Endothelial cell of umbilical vein (primary cell): ENCODE results near the gene DNAJC16. TPM values are rescaled to one million over a fixed set of nuclear protein-coding genes. Genes with fewer than 3 reads are reported as not detected.

ENCODE experiments used
- BruUV-seq: library from RNA; stranded (reverse); fragments of 400-500 nt; replicated peaks from 2 replicates; lab custom pipeline; 2021; lab: Mats Ljungman, UMichigan
- CTCF ChIA-PET: fragments of 300-600, 350-600 bp; sonication (Branson Sonifier 250); formaldehyde crosslinking; loops from one replicate; lab custom pipeline; 2021; ENCODE audit warnings: antibody characterized with exemption, inconsistent platforms; lab: Charles Lee
- POLR2A ChIA-PET: fragments of 300-600, 350-600 bp; sonication (Branson Sonifier 250); formaldehyde crosslinking; loops from one replicate; lab custom pipeline; 2021; ENCODE audit warnings: antibody characterized with exemption, inconsistent platforms; lab: Charles Lee
- DNase-seq: peaks from one replicate; pipeline ENCODE4 v3.0.0-alpha.2; 2011; ENCODE audit warnings: low read depth, low spot score
- FAIRE-seq: peaks from 2 replicates; lab custom pipeline; 2011; peaks lifted over from hg19 to GRCh38; lab: Jason Lieb, UNC
- H2AFZ ChIP-seq: 2 replicates; pipeline ENCODE4 v1.6.0; 2012; ENCODE audit warnings: low read depth, low read length, control low read depth, inconsistent platforms
- H3K27ac ChIP-seq: 2 replicates; pipeline ENCODE4 v1.5.1; 2011; ENCODE audit warnings: low read depth, mild to moderate bottlenecking, control low read depth, low read length, moderate library complexity; ENCODE audit not compliant: insufficient read depth
- H3K27me3 ChIP-seq, 2 experiments: 2 replicates each; pipeline versions ENCODE4 v1.6.0 to v1.6.1; 2011; ENCODE audit warnings: low read length in 2 of 2, mixed read lengths in 1 of 2; ENCODE audit not compliant: control insufficient read depth in 2 of 2, insufficient read depth in 2 of 2
- H3K36me3 ChIP-seq, 2 experiments: 2 replicates in 1 of 2; 3 replicates in 1 of 2; pipeline ENCODE4 v1.5.1; 2011; ENCODE audit warnings: low read length in 2 of 2, mild to moderate bottlenecking in 1 of 2, moderate library complexity in 1 of 2; ENCODE audit not compliant: control insufficient read depth in 2 of 2, insufficient read depth in 2 of 2; ENCODE audit errors: extremely low read depth in 1 of 2
- H3K4me1 ChIP-seq: 3 replicates; pipeline ENCODE4 v1.5.1; 2011; ENCODE audit warnings: mild to moderate bottlenecking, low read length; ENCODE audit not compliant: control insufficient read depth, insufficient read depth; ENCODE audit errors: extremely low read depth
- H3K4me2 ChIP-seq: 2 replicates; pipeline ENCODE4 v1.6.1; 2011; ENCODE audit warnings: low read length, control low read depth, mixed read lengths; ENCODE audit not compliant: insufficient read depth
- H3K4me3 ChIP-seq, 3 experiments: fragments of 200-600 bp in 1 of 3; sonication (generic), shearing (Covaris generic) in 1 of 3; replicated peaks in 1 of 3; 2 replicates each; pipeline ENCODE4 v1.5.1; 2011 to 2016; ENCODE audit warnings: control low read depth in 3 of 3, low read length in 3 of 3, mild to moderate bottlenecking in 2 of 3, inconsistent platforms in 1 of 3, low read depth in 1 of 3, moderate library complexity in 1 of 3; ENCODE audit not compliant: insufficient read depth in 1 of 3
- H3K79me2 ChIP-seq: 2 replicates; pipeline ENCODE4 v1.6.0; 2012; ENCODE audit warnings: low read length, inconsistent platforms; ENCODE audit not compliant: control insufficient read depth, insufficient read depth
- H3K9ac ChIP-seq: replicated peaks from 2 replicates; pipeline ENCODE3; 2011; ENCODE audit warnings: low read length, control low read depth; ENCODE audit not compliant: insufficient read depth; ENCODE audit errors: extremely low read depth
- H3K9me1 ChIP-seq: replicated peaks from 3 replicates; pipeline ENCODE4 v1.6.0; 2011; ENCODE audit warnings: mild to moderate bottlenecking, low read length; ENCODE audit not compliant: control insufficient read depth, insufficient read depth; ENCODE audit errors: extremely low read depth
- H3K9me3 ChIP-seq: replicated peaks from 2 replicates; pipeline ENCODE4 v1.5.1; 2012; ENCODE audit warnings: low read length, inconsistent platforms; ENCODE audit not compliant: control insufficient read depth, insufficient read depth
- H4K20me1 ChIP-seq: replicated peaks from 2 replicates; pipeline ENCODE3; 2011; ENCODE audit warnings: mild to moderate bottlenecking, low read length; ENCODE audit not compliant: control insufficient read depth, insufficient read depth; ENCODE audit errors: extremely low read depth
- EZH2 ChIP-seq: IDR thresholded peaks from 2 replicates; pipeline ENCODE4 v1.6.1; 2012; ENCODE audit warnings: borderline replicate concordance, low read depth, mild to moderate bottlenecking, moderate library complexity, low read length, inconsistent platforms; ENCODE audit not compliant: severe bottlenecking
- FOS ChIP-seq: IDR thresholded peaks from 2 replicates; pipeline ENCODE4 v1.6.1; 2011; ENCODE audit warnings: mild to moderate bottlenecking, low read length, moderate library complexity, borderline replicate concordance; ENCODE audit not compliant: insufficient read depth
- GATA2 ChIP-seq: IDR thresholded peaks from 2 replicates; pipeline ENCODE4 v1.7.0; 2011; ENCODE audit warnings: low read depth, mild to moderate bottlenecking, moderate library complexity, mixed read lengths, low read length; ENCODE audit not compliant: insufficient read length, insufficient read depth
- JUN ChIP-seq: IDR thresholded peaks from 2 replicates; pipeline ENCODE4 v1.6.1; 2011; ENCODE audit warnings: borderline replicate concordance, low read depth; ENCODE audit not compliant: insufficient read length, insufficient read depth
- MYC ChIP-seq: IDR thresholded peaks from one replicate; pipeline ENCODE4 v1.6.1; 2011; ENCODE audit warnings: mild to moderate bottlenecking, low read depth, low read length
- POLR2A ChIP-seq: IDR thresholded peaks from 2 replicates; pipeline ENCODE4 v1.6.1; 2012; ENCODE audit warnings: low read depth, mild to moderate bottlenecking, control low read depth, low read length
- POLR2AphosphoS5 ChIP-seq: IDR thresholded peaks from 2 replicates; pipeline ENCODE4 v1.6.1; 2012; ENCODE audit warnings: low read depth, mild to moderate bottlenecking, control low read depth, low read length, moderate library complexity; ENCODE audit not compliant: insufficient read depth
- dilution Hi-C: fragments of 300-500 bp; cut with MboI; formaldehyde crosslinking; loops from one replicate; pipeline ENCODE4 v1.15.0; 2019; ENCODE audit warnings: low sequenced_read_pairs; ENCODE audit not compliant: extremely low pct_ligation_motif_present
- intact Hi-C: fragments of 100-400 bp; cut with micrococcal nuclease; formaldehyde crosslinking; loops from one replicate; pipeline ENCODE4 v1.10.0; 2022
- polyA plus RNA-seq, 4 experiments: library from polyadenylated mRNA; depleted of rRNA in 3 of 4; stranded (reverse) in 3 of 4; unstranded in 1 of 4; fragments of >200 nt; gene quantifications; 2 replicates each; pipeline versions ENCODE4 v1.2.1 to v1.2.3, GENCODE V29; 2011 to 2012; ENCODE audit warnings: missing spikeins in 1 of 4
- total RNA-seq: library from RNA; stranded (reverse); gene quantifications from 2 replicates; pipeline ENCODE4 v1.2.3, GENCODE V29; 2021
- TF ChIP-seq, protein P1 (sequence below): IDR thresholded peaks from 2 replicates; pipeline ENCODE4 v1.6.1; 2011; ENCODE audit not compliant: insufficient read depth, insufficient read length
- TF ChIP-seq, protein P2 (sequence below), 2 donors: IDR thresholded peaks; 1 replicate in 1 of 2; 2 replicates in 1 of 2; pipeline ENCODE4 v1.5.1; 2011; ENCODE audit warnings: low read length in 2 of 2, mild to moderate bottlenecking in 2 of 2, moderate library complexity in 2 of 2, control low read depth in 1 of 2, inconsistent platforms in 1 of 2, low read depth in 1 of 2; ENCODE audit not compliant: insufficient read depth in 1 of 2; ENCODE audit errors: extremely low read depth in 1 of 2

Gene DNAJC16
- total and polyA plus RNA-seq, 2 donors (not counting 3 experiments of a cell fraction or from before 2014, with no cell fraction given) = 8.0 to 21.4 TPM

DNA sequence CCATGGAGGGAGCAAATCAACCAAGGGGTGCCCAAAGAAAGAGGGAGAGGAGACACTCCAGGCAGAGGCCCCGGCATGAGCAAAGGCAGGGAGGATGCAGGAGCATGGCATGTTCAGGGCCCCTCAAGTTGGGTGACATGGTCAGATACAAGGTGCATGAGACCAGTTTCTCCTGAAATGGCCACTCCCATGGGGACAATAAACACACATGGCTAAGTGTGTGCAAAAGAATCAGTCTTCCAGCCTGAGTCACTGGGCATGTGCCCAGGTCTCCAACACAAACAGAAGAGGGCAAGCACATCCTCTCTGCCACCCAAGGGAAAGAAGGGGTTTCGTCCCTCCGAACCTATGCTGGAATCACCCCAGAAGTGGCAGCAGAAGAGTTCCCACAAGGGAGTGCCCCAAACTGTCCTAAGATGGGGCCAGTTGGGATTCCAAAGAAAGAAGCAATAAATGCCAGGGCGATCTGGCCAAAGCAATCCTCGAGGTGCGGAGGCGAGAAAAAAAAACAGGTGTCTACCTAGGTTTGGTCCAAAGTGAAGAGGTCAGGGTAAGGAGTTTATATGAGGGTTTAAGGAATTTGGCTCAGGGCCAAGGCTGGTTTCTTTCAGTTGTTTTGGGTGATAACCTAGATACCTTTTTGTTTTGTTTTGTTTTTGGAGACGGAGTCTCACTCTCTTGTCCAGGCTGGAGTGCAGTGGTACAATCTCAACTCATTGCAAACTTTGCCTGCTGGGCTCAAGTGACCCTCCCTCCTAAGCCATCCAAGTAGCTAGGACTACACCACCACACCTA, 15.8 kb upstream of the DNAJC16 start:
- H3K4me2 ChIP-seq = no peak overlapping the region
- BruUV-seq = no TSS peak
- FAIRE-seq (no peak), DNase-seq (no peak)
- TF ChIP-seq MYC (no peak), GATA2 (no peak), POLR2AphosphoS5 (no peak), JUN (no peak), EZH2 (no peak), FOS (no peak), POLR2A (no peak)
- TF ChIP-seq, protein P1, sequence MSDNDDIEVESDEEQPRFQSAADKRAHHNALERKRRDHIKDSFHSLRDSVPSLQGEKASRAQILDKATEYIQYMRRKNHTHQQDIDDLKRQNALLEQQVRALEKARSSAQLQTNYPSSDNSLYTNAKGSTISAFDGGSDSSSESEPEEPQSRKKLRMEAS = no peak
- TF ChIP-seq, protein P2, sequence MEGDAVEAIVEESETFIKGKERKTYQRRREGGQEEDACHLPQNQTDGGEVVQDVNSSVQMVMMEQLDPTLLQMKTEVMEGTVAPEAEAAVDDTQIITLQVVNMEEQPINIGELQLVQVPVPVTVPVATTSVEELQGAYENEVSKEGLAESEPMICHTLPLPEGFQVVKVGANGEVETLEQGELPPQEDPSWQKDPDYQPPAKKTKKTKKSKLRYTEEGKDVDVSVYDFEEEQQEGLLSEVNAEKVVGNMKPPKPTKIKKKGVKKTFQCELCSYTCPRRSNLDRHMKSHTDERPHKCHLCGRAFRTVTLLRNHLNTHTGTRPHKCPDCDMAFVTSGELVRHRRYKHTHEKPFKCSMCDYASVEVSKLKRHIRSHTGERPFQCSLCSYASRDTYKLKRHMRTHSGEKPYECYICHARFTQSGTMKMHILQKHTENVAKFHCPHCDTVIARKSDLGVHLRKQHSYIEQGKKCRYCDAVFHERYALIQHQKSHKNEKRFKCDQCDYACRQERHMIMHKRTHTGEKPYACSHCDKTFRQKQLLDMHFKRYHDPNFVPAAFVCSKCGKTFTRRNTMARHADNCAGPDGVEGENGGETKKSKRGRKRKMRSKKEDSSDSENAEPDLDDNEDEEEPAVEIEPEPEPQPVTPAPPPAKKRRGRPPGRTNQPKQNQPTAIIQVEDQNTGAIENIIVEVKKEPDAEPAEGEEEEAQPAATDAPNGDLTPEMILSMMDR (IDR thresholded peaks at IDR 0.05; ENCODE audit: extremely low read depth in 1 of 2, insufficient read depth in 1 of 2, low read depth in 1 of 2, low read length in 2 of 2) = no peak
- H3K9me1 ChIP-seq = no peaks in the 10 kb centered on the region
- ChIA-PET POLR2A (no interaction called here), CTCF (no interaction called here)
- no peak overlapping the region for H3K4me3 ChIP-seq
- no peaks in the 10 kb centered on the region for H3K27me3 ChIP-seq
- H3K4me1 ChIP-seq = peaks cover 8% of the 10 kb centered on the region
- H3K9me3 ChIP-seq = no peaks in the 10 kb centered on the region
- H3K27ac ChIP-seq = no peak overlapping the region
- intact Hi-C loops = no loop called here
- H2AFZ ChIP-seq = no peak overlapping the region
- no peaks in the 10 kb centered on the region for H3K36me3 ChIP-seq
- dilution Hi-C loops = no loop called here
- no peaks in the 10 kb centered on the region for H3K79me2 ChIP-seq
- no peak overlapping the region for H3K9ac ChIP-seq
- no peaks in the 10 kb centered on the region for H4K20me1 ChIP-seq
